HG03520 (cell line): ENCODE measurements around the gene USP4.

ENCODE experiments used
- ATAC-seq: cut with Tn5 transposase; IDR thresholded peaks from one replicate; pipeline ENCODE4 v1.9.1; 2021; ENCODE audit warnings: mild to moderate bottlenecking, moderate library complexity; ENCODE audit not compliant: unreplicated experiment

USP4 gene

GRCh38 chr3:49302613-49303012 is 37.2 kb downstream of the USP4 start:
- no peak for ATAC-seq

DNA sequence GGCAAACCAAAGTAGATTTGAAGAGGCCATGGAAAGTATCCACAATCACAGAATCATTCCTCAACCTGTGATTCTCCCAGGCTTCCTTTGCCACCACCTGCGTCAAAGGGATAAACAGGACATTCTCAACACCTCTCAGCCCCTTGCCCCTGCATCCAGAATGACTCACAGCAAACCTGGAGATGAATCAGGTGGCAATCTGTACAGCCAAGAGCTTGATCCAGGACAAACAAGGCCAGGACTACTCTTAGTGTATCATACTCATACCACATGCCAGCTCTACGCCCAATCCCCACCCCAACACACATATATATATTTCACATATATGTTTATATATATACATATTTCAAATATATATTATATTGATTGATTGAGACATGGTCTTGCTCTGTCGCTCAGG is 39.3 kb downstream of the USP4 start:
- ATAC-seq = no peak

DNA sequence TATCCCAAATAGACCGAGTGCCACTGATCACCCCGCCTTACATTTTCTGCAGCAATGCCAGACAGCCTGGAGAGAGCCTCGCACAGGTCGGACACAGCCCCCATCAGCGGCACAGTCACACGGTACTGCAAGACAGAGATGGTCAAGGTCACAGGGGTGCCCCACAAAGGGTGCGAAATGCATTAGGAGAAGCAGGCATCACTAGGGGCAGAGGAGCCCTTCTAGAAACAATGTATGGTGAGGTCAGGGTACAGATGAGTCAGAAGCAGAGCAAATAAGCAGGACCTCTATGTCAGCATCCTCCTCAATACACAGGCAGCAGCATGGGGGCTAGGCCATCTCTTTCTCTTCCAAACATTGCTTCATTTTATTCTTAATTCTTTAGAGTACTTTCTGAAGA is 41.3 kb downstream of the USP4 start:
- no peak for ATAC-seq

- ATAC-seq = no peak
Observed at GRCh38 chr3:49296781-49297411, 43.0 kb downstream of the USP4 start.

DNA sequence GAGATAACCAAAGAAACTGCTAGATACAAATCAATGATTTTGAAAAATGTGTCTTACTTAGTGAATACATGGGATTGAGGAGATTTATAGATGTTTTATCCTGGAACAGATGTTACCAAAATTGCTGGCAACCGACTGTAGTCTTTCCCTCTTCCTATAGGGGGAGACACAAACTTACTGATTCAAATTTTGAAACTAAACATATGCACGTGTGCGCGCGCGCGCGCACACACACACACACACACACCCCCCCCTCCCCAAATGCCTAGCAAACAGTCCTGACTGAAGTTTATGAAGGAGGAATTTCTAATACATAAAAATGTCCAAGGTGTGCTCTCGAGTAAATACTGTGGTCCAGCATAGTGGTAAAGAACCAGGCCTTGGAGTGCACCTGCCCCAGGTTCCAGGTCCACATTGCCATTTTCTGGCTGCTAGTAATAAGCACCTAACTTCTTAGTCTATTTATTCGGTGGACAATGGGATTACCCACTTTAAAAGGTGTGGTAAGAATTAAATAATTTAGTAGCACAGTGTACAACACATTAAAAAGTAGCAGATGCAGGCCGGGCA is 44.3 kb downstream of the USP4 start:
- ATAC-seq = no peak

- no peak for ATAC-seq
Observed at GRCh38 chr3:49294343-49294742, 45.5 kb downstream of the USP4 start.

DNA sequence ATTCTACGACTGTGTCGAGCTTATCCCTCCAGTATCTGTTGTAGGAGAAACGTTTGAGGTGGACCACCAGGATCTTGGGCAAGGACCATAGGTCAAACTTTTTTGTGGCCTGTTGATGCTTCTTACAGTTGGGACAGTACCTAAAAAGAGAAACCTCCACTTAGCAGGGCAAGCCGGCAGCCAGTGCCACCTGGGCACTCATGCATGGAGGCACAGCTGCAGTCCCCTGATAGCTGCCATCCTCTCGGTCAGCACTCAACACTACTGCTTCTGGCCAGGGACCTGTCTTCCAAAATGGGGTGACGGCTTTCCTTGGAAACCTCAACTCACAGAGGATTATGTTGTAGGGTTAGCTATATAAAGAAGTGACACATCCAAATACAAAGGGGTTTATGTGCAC is 55.9 kb downstream of the USP4 start:
- ATAC-seq = no peak

DNA sequence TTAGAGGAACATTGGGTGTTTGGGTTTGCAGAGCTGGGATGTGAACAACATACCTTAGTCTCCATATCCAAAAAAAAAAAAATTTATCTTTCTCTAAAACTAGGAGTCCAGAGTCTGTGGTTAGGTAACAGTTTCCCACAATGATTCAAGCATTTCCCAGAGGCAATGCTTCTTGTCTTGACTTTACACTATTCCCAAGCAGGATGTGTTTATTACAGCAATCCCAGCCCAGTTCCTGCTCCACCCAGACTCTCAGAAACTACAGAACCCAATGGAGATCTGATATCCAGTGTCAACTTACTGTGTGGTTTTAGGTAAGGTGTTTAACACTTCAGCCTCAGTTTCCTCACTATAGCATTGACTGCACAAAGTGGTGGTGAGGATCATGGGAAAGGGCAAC is 60.5 kb downstream of the USP4 start:
- ATAC-seq = no peak

DNA sequence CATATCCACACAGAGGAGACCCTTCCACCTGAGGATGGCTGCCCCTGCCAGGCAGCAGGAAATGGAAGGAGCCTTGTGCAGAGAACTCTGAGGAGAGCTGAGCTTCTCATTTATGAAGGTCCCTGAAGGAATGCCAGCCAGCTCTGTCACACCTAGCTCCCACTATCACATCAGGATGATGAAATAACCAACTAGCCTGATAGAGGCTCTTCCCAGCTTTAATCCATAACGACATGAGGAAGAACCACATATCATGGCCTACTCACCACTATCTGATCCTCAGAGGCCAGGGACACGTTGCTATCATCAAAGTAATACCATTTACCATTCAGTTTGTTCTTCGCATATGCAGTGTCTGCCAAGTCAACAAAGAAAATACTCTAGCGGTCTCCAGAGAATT is 61.3 kb downstream of the USP4 start:
- no peak for ATAC-seq

GRCh38 chr3:49277383-49277775 is 62.5 kb downstream of the USP4 start:
- no peak for ATAC-seq

- no peak for ATAC-seq
Observed at GRCh38 chr3:49276475-49277382, 63.1 kb downstream of the USP4 start, which contains the start of gene C3orf62. C3orf62 (minus strand) TSS chr3:49277232; CDS start chr3:49276872, 360 bp downstream.

DNA sequence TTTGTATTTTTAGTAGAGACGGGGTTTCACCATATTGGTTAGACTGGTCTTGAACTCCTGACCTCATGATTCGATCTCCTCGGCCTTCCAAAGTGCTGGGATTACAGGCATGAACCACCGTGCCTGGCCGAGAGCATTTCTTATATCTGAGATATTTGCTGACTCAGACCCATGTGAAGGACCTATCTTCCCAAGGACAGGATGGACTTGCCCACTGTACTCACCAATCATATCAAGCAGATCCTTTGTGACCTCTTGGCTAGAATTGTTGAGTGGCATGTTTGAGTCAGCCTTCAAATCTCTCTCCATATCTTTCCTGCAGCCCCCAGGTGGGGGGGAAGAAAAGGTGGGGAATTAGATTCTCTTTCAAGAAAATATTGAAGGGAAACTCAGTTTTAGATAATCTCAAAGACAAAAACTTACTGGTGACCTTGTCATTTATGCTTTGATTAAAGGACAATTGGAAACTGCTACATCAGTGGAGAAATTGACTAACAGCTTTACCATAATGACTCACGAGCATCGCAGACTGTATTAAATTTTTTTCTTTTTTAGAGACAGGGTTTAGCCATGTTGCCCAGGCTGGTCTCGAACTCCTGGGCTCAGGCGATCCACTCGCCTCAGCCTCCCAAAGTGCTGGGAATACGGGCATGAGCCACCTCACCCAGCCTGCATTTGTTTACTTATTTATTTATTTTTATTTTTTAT is 65.9 kb downstream of the USP4 start:
- ATAC-seq = no peak

DNA sequence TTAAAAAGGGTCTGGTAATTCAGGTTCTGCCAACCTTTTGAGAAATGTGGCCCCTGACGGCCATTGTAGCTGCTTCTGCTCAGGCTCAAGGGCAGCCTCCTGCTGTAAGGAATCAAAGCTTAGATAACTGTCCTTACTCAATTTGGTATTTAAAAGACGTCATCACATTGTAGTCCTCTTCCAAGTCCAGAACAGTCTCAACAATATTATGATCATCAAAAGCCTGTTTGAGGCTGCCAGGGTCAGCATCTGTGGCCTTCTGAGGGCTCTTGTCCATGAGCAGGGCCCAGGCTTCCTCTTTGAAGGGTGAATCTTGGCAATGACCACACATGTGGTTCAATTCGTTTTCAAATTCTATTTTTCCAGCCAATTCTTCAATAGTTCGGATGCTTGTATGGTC is 68.8 kb downstream of the USP4 start:
- ATAC-seq = no peak

GRCh38 chr3:49270156-49270500 is 69.7 kb downstream of the USP4 start:
- ATAC-seq = no peak

DNA sequence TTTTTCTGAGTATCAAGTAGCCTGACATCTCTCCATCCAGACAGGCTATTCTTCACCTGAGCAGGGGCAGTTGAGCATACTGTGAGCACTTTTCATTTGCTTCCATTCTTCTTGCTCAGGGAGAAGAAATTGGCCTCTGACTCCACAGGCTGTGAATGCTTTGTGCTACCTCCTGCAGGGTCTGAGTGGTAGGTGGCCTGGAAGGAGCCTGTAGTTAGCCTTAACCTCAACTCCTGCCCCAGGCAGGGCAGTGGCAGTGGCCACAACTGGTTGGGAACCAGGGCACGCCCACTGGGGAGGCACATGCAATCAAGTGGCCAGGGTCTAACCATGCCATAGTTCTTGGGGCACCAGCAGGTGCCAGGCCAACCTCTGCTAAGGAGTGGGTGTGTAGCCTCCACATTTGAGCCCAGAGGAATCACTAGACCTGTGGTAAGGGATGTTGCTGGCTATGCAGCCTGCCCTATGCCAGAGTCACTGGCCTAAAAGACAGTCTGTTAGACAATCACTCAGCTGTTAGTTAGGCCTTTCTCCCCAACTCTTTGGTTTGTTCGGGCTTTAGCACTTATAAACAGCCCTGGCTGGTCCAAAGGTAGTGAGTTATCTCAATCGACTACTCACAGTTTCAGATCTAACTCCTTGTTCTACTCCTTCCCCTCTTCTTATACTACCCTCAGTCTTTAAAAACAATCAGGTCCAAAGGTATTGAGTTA is 70.3 kb downstream of the USP4 start:
- no peak for ATAC-seq

DNA sequence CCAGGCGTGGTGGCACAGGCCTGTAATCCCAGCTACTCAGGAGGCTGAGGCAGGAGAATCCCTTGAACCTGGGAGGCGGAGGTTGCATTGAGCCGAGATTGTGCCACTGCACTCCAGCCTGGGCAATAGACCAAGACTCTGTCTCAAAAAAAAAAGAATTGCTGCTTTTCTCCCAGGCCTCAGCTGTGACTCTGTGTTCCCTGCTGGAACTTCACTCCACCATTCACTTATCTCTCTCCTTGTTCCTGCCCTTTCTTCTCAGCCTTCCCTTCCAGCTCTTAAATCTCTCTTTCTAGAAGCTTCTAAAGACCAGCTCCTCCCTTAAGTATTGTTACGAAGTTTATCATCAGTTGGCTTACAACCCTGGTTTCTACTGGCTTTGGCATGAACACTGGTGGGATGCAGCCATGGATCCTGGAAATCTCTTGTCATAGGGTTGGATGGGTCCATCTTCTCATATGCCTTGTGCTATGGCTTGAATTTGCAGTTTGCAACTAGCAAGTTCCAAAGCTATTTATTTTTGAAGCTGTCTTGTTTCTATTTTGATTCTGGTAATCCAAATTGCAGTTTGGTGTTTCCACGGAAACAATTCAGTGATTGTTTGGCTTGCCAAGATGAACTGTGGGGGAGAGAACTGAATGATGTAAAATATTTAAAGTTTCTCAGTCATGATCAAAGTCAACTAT is 73.3 kb downstream of the USP4 start:
- ATAC-seq = no peak

- ATAC-seq = no peak
Observed at GRCh38 chr3:49265661-49266386, 74.0 kb downstream of the USP4 start.

- ATAC-seq = no peak
Observed at GRCh38 chr3:49263159-49263889, 76.5 kb downstream of the USP4 start.

GRCh38 chr3:49260806-49261324 is 79.0 kb downstream of the USP4 start:
- ATAC-seq = no peak
